ENCODE results near the gene CDKN2B-AS1.
"Not testable (repeated sequence)": the region's sequence is repeated elsewhere in the genome, so short reads cannot be mapped to it uniquely, and the experiment has no call there.

Gene CDKN2B-AS1

DNA sequence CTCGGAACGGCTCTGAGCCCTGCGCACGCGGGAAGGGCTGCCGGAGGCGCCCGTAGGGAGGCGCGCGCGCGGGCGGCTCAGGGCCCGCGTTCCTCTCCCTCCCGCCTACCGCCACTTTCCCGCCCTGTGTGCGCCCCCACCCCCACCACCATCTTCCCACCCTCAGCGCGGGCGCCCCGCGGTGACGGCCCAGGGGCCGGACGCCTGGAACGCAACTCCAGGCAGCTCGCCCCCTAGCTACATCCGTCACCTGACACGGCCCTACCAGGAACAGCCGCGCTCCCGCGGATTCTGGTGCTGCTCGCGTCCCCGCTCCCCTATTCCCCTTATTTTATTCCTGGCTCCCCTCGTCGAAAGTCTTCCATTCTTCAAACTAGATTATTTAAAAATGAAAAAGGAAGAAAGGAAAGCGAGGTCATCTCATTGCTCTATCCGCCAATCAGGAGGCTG is at the start of gene CDKN2B-AS1:
Gene CDKN2B-AS1, plus strand, starts transcription at position 236 of the 450 bp plus-strand sequence.
- DNase-seq, result peak; percentile 44

DNA sequence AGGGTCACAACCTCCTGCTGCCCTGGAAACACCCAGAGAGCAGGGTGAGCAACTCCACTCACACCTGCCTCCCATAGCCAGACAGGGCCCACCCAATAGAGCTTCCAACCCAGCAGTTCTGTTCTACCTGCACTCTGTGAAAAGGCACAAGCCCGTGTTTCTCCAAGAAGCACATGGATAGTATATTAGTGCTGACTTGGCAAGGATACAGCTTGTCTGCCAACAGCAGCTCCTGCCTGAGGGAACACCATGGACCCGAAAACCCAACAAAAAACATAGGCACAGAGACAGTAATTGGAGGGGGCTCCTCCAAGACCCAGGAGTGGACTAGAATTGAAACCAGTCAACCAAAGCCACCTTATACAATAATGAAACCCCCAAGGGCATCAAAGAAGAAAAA is 49.0 kb upstream of the CDKN2B-AS1 start:
- no peak for DNase-seq

DNA sequence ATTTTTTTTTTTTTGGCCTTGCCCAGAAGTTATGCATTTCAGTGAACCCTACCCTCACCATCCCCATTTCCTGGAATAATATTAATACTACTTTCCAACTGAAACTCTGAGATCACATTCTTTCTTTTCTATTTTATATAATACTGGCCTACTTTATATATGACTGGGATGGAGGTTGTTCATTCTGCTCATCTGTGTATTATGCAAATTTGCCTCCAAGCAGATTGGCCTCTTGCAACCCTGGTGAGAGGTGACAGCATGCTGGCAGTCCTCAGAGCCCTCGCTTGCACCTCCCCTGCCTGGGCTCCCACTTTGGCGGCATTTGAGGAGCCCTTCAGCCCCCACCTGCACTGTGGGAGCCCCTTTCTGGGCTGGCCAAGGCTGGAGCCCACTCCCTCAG is 35.8 kb upstream of the CDKN2B-AS1 start:
- DNase-seq, result no peak

DNA sequence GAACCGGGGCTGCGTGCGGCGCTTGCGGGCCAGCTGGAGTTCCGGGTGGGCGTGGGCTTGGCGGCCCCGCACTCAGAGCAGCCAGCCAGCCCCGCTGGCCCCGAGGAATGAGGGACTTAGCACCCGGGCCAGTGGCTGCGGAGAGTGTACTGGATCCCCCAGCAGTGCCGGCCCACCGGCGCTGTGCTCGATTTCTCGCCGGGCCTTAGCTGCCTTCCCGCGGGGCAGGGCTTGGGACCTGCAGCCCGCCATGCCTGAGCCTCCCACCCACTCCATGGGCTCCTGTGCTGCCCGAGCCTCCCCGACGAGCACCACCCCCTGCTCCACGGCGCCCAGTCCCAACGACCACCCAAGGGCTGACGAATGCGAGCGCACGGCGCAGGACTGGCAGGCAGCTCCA is 35.3 kb upstream of the CDKN2B-AS1 start:
- DNase-seq, result not testable (repeated sequence)

DNA sequence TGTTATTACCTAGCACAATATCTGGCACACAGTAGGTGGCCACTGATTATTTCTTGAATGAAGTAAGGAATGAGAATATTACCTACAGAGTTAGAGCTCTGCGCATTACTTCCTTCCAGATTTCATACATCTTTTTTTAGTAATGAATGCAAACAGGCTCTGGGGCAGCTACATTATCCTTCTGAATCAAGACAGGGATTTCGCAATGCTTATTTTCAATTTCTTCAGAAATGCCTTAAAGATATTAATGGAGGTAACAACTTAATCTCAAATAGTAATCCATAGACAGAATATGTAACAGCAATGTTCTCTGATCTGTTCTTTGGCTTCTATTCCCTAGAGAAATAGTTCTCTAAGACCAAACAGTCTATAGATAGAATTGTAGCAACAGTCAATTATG is 33.0 kb upstream of the CDKN2B-AS1 start:
- no peak for DNase-seq

DNA sequence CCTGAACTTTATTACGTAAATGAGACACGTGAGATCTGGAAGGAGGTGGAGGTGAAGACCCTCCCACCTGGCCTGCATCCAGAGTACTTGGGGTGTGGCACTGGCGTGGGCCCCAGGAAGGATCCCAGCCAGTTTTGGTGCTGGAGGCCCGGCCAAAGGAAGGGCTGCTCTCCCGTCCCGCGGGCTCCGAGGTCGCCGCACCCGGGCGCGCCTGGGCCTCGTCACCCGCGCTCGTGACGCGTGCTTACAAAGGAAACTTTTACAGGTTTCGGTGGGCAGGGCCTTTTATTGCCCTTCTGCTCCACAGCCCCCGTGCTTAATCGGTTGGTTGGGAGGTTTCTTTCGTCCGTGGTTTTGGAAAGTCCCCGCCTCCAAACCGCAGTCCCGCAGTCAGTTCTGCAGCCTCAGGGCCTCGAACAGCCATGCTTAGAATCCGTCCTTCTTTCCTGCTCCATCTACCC is 29.6 kb upstream of the CDKN2B-AS1 start:
- peak; percentile 69 for DNase-seq

DNA sequence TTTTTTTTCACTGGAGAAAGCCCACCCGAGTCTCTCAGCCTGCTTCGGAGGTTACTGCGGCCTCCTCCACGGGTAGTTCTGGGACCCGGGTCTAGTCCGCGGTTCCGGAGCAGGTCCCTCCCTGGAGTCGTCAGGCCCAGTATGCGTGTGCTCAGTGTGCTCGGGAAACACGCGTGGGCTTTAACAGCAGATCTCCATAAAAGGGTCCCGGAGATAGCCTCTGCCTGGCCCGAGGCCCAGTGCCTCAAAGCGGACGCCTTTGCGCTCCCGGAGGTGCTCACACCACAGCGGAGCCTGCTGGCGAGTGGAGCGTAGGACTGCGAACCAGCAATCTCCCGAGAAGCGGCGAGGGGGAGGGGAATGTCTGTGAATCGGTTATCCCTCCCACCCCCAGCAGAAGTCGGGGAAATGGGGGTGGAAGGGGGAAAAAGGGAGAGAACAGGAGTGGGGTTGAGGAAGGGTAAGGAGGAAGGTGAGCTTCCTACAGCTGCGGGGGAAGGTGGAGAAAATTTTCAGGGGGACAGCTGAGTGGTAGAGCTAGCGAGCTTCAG is 29.1 kb upstream of the CDKN2B-AS1 start:
- peak; percentile 39 for DNase-seq

DNA sequence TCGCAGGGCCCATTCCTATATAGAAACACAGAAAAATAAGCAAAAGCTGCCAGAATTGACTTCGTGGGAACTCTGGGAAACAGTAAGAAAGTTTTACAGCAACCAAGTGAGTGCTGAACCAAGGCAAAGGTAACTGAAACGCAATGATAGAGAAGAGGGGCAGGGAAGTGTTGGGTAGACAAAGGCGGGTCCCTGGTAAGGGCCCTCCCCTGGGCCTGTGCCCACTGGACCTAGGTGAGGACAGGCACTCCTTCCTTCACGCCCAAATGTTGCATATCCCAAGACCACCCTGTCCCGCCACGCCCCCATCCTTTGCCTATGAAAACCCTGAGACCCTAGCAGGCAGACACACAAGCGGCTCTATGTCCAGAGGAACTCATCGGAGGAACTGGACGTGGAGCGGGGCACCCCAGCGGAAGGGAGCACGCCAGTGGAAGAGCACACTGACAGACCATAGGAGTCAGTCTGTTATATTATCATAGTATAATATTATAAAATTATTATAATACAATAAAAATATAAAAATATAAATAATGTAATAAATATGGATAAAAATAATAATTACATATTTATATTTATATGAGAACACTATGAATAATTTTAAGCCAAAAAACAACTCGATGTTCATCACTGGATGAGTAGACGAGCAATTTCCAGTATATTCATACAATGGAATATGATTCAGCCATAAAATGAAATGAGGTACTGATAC is 28.3 kb upstream of the CDKN2B-AS1 start:
- no peak for DNase-seq

DNA sequence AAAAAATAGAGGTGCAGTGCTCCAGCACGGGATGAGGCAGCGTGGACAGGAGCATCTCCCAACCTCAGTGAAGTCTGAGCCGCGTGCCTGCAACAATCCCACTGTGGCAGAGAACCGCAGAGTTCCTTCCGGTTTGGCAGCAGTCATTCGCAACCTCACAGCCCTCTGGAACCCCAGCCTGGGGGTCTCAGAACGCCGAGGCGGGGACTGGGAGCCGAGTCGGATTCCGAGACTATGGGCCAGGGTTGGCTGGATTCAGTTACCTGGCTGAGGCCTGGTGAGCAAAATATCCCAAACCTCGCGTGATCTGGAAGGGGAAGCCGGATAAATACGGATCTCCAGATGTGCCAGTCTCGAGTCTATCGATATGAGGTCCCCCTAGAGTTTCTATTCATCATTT is 27.4 kb upstream of the CDKN2B-AS1 start:
- no peak for DNase-seq

DNA sequence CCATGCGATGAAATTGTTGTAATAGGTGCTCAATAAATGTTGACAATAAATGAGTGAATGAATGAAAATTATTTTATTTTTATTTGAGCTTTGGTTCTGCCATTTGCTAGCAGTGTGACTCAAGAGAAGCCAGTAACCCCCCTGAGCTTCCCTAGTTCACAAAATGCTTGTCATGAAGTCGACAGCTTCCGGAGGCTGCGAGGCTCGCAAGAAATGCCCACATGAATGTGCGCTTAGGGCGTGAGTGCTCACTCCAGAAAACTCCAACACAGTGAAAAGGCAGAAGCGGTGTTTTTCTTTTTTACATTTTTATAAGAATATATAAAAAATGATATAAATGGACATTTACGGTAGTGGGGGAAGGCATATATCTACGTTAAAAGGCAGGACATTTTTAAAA is 26.9 kb upstream of the CDKN2B-AS1 start:
- no peak for DNase-seq

DNA sequence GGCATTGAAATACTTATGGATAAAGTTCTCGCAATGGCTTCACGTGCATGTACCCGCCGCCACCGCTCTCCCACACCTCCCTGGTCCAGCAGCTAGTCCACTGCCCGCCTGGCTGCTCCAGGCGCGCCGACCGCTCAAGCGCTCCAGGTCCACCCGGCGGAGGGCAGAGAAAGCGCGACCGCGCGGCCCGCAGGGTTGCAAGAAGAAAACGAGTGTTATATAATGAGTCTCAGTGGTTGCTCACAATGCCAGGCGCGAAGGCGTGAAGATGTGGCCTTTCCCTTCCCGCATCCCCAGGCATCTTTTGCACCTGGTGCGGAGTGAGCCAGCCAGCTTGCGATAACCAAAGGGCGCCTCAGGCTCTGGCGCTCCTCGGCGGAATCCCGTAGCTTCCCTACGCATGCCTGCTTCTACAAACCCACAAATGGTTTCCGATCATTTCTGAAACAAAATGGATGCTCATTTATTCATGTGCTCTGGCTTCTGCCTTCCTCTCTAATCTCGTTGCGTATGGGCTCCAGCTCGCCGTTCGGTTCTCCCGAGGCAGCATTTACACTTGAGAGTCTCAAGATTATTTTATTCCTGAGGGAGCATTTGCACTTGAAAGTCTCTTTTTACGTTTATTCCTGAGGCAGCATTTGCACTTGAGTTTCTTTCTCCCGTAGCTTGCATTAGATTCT is 26.1 kb upstream of the CDKN2B-AS1 start:
- DNase-seq, result no peak

DNA sequence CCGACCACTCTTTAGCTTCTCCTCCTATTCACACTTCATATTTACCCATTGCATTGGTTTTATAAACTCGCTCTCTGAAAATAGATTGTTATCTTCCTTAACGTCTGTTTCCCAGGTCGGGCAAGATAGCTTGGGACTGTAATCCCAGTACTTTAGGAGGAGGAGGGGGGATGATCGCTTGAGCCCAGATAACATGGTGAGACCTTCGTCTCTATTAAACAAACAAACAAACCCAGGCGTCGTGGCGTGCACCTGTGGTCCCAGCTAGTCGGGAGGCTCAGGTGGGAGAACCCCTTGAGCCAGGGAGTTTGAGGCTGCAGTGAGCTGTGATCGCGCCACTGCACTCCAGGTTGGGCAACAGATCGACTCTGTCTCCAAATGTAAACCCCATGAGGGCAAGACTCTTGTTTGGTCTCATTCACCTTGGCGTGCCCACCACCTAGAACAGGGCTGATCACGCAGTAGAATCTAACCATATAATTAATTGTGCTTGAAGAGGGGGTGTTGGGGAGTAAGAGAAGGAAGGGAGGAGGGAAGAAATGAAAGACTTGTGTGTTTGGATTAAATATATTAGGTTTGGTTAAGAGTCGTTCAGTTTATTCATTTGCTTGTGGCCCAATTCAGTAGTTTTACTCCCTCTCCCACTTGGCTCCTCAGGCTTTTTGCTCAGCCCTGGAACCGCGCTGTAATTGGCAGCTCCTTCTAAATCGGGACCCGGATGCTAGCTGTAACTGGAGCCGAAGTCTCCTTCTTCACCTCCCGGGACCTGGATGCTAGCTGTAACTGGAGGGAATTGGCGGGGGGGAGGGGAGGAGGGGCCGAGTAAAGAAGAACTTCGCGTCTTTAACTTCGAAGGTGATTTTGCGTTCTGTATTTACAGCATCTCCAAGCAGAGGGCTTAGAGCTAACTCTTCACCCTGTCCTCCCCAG is 25.3 kb upstream of the CDKN2B-AS1 start:
- DNase-seq, result no peak

DNA sequence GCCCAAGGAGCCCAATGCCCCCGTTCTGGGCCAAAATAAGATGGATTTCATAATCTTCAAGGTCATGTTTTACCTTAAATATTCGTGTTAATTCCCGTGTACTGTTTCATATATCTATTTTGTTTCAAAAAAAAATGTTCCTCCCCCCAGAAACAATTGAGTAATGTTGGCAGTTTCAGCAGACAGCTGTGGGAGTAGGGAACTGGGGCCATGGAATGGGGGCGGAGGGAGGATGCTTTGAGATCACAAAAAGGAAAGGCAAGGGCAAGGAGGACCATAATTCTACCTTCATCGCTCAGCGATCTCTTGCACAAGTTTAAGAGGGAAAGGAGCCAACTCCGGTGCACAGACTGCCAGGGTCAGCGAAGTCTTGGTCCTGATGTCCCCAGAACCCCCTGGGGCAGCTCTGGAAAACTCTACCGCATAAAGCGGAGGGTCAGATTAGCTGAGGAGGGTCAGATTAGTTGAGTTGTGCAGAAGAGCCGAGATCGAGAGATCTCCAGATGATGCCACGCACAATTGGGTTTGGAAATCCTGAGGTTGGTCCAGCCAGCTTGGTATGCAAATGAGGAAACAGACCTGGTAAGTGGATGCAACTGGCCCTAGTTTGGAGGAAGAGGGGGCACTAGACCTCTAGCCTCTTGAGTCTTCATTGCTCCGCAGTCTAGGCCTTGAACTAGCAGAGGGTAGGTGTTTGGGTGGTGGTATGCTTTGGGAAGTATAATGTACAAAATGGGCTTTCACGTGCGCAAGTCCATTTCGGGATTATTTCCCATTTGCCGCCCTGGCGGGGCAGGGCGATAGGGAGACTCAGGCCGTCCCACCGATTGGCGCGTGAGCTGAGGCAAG is 24.4 kb upstream of the CDKN2B-AS1 start:
- no peak for DNase-seq

DNA sequence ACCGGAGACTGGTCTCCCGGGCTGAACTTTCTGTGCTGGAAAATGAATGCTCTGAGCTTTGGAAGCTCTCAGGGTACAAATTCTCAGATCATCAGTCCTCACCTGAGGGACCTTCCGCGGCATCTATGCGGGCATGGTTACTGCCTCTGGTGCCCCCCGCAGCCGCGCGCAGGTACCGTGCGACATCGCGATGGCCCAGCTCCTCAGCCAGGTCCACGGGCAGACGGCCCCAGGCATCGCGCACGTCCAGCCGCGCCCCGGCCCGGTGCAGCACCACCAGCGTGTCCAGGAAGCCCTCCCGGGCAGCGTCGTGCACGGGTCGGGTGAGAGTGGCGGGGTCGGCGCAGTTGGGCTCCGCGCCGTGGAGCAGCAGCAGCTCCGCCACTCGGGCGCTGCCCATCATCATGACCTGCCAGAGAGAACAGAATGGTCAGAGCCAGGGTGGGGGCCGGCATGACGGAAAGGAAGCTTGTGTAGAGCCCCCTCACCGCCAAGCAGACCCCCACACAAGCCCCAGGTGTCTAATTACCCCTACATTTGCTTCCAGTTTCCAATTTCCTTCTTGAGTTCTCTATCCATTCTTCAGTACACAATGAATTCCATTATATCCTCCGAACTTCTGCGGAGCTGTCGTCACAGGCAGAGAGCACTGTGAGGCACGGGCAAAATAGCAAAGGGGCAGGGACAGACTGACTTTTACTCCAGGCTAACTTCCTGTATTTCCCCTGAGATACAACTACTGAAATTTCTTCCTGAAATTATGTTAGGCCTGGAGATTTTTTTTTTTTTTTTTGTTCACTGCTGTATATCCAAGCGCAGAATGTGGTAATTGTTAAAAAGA is 23.6 kb upstream of the CDKN2B-AS1 start:
- no peak for DNase-seq

DNA sequence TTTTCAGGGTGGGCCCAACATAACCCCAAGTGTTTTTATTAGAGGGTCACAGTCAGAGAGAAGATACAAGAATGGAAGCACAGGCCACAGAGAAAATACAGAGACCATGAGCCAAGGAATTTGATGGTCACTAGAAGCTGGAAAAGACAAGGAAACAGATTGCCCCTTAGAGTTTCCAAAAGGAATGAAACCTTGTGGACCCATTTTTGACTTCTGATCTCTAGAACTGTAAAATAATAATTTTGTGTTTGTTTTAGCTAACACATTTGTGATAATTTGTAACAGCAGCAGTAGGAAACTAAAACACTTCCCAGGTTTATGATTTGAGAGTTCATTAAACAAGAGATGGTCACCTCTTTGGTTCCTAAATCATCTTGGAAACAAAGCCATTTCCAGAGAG is 22.2 kb upstream of the CDKN2B-AS1 start:
- DNase-seq, result no peak

DNA sequence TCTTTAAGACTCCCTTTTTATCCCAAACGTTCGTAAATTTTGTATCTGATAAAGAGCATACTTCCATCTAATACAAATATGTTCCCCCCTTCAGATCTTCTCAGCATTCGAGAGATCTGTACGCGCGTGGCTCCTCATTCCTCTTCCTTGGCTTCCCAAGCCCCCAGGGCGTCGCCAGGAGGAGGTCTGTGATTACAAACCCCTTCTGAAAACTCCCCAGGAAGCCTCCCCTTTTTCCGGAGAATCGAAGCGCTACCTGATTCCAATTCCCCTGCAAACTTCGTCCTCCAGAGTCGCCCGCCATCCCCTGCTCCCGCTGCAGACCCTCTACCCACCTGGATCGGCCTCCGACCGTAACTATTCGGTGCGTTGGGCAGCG is 20.3 kb upstream of the CDKN2B-AS1 start:
- no peak for DNase-seq

DNA sequence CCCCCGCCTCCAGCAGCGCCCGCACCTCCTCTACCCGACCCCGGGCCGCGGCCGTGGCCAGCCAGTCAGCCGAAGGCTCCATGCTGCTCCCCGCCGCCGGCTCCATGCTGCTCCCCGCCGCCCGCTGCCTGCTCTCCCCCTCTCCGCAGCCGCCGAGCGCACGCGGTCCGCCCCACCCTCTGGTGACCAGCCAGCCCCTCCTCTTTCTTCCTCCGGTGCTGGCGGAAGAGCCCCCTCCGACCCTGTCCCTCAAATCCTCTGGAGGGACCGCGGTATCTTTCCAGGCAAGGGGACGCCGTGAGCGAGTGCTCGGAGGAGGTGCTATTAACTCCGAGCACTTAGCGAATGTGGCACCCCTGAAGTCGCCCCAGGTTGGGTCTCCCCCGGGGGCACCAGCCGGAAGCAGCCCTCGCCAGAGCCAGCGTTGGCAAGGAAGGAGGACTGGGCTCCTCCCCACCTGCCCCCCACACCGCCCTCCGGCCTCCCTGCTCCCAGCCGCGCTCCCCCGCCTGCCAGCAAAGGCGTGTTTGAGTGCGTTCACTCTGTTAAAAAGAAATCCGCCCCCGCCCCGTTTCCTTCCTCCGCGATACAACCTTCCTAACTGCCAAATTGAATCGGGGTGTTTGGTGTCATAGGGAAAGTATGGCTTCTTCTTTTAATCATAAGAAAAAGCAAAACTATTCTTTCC is 19.7 kb upstream of the CDKN2B-AS1 start:
- DNase-seq, result no peak

DNA sequence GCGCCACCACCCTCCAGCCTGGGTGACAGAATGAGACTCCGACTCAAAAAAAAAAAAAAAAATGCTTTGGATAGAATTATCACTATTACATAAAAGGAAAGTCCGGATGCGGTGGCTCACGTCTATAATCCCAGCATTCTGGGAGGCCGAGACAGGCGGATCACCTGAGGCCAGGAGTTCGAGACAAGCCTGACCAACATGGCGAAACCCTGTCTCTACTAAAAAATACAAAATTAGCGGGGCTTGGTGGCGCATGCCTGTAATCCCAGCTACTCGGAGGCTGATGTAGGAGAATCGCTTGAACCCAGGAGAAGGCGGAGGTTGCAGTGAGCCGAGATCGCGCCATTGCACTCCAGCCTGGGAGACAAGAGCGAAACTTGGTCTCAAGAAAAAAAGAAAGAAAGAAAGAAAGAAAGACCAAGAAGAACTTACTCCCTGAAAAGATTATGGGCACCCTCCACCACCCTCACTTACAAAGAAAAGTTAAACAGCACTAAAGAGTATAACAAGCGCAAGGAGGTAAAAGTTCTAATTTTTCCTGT is 18.2 kb upstream of the CDKN2B-AS1 start:
- no peak for DNase-seq

DNA sequence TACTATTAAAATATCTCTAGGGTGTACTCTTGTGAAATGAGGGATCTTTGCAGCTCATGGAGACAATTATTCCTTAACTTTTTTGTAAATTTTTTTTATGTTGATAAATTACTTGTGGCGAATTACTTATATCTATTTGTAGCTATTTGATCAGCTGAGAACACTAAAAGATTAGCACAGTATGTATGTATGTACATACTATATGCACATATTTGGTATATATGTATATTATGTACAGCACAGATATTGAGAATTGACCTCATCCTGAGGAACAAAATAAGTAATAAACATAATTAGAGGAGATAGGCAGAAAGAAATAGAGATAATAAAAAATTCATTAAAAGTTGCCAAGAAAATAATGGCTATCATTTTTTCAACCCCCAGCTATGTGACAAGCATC is 12.2 kb upstream of the CDKN2B-AS1 start:
- no peak for DNase-seq

DNA sequence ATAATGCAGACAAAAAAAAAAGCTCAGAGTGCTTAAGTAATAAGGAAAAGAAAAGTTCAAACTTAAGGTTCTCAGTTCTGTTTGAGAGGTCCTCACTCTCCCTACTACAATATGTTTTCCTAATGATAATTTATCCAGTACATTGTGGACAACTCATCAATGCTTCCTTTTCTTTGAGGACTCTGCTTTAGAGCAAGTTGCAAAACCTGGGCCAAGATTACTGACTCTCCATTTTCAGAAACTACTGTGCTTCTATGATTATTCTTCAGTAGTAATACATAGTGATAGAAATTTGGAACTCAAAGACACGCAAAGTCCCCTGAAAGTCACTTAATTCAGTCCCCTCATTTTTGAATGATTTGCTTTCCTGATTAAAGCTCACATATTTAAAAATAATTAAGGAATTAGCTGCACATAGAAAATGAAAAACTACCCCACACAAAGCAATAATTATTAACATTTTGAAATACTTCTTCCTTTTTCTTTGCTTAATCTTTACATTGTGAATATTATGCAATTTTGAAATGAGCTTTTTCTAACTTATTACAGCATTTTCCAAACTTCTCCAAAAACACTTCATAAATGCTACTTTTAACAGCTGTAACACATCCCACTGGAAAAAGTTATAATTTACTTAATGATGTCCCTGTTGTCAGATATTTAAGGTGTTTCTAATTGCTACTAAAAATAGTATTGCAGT is 11.6 kb upstream of the CDKN2B-AS1 start:
- DNase-seq, result no peak
